ENCODE data around the gene RNF114.

The RNF114 gene

DNA sequence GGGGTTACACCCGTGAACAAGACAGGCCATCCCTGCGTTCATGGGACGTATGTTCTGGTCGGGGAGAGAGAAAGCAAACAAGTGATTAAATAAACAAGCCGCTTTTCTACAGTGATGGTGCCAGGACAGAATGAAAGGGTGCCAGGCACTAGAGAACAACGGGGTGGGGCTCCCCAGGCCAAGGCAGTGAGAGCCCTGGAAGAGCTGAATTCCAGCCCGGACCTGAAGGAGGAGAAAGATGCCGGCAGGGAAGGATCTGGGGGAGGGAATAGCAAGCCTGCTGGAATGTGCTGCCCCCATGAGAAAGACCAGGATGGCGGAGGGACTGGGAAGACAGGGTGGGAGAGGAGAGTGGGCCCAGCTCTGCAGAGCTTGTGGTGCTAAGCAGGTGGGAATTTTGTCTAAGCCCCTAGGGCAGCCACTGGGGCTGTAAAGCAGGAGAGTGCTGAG is 54.1 kb downstream of the RNF114 start:
- TF ChIP-seq SIN3A (IDR thresholded peaks at IDR 0.05; ENCODE audit: borderline replicate concordance, insufficient read depth, low read length) (no peak), POLR2AphosphoS5 (IDR thresholded peaks at IDR 0.05; ENCODE audit: low read depth, low read length) (no peak), TAF1 (IDR thresholded peaks at IDR 0.05; ENCODE audit: borderline replicate concordance, insufficient read depth, low read length) (no peak), FOXP2 (optimal IDR thresholded peaks at IDR 0.05; ENCODE audit: borderline replicate concordance, extremely low read depth, extremely low read length, insufficient read depth) (no peak)
- TF ChIP-seq, protein P1, sequence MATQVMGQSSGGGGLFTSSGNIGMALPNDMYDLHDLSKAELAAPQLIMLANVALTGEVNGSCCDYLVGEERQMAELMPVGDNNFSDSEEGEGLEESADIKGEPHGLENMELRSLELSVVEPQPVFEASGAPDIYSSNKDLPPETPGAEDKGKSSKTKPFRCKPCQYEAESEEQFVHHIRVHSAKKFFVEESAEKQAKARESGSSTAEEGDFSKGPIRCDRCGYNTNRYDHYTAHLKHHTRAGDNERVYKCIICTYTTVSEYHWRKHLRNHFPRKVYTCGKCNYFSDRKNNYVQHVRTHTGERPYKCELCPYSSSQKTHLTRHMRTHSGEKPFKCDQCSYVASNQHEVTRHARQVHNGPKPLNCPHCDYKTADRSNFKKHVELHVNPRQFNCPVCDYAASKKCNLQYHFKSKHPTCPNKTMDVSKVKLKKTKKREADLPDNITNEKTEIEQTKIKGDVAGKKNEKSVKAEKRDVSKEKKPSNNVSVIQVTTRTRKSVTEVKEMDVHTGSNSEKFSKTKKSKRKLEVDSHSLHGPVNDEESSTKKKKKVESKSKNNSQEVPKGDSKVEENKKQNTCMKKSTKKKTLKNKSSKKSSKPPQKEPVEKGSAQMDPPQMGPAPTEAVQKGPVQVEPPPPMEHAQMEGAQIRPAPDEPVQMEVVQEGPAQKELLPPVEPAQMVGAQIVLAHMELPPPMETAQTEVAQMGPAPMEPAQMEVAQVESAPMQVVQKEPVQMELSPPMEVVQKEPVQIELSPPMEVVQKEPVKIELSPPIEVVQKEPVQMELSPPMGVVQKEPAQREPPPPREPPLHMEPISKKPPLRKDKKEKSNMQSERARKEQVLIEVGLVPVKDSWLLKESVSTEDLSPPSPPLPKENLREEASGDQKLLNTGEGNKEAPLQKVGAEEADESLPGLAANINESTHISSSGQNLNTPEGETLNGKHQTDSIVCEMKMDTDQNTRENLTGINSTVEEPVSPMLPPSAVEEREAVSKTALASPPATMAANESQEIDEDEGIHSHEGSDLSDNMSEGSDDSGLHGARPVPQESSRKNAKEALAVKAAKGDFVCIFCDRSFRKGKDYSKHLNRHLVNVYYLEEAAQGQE (IDR thresholded peaks at IDR 0.05; ENCODE audit: insufficient read depth in 1 of 2, low read depth in 2 of 2, low read length in 2 of 2), result no peak

DNA sequence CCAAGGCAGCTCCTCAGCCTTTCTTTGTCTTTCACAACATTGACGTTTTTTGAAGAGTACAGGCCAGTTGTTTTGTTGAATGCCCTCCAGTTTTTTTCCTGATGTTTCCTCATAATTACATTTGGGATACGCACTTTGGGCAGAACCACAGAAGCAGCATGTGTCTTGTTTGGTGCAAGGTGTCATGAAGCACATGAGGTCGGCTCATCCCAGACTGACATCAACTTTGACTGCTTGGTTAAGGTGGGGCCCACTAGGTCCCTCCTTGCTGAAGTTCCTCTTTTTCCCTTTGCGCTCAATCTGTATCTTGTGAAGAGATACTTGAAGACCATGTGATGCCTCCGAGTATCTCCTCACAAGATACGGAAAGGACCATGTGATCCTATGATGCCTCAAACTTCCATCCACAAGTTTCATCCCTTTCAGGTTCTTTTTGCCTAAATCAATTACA is 57.1 kb downstream of the RNF114 start:
- TF ChIP-seq POLR2AphosphoS5 (IDR thresholded peaks at IDR 0.05; ENCODE audit: low read depth, low read length) (no peak), SIN3A (IDR thresholded peaks at IDR 0.05; ENCODE audit: borderline replicate concordance, insufficient read depth, low read length) (no peak), FOXP2 (optimal IDR thresholded peaks at IDR 0.05; ENCODE audit: borderline replicate concordance, extremely low read depth, extremely low read length, insufficient read depth) (no peak), TAF1 (IDR thresholded peaks at IDR 0.05; ENCODE audit: borderline replicate concordance, insufficient read depth, low read length) (no peak)
- TF ChIP-seq, protein P1 (IDR thresholded peaks at IDR 0.05; ENCODE audit: insufficient read depth in 1 of 2, low read depth in 2 of 2, low read length in 2 of 2), result no peak

DNA sequence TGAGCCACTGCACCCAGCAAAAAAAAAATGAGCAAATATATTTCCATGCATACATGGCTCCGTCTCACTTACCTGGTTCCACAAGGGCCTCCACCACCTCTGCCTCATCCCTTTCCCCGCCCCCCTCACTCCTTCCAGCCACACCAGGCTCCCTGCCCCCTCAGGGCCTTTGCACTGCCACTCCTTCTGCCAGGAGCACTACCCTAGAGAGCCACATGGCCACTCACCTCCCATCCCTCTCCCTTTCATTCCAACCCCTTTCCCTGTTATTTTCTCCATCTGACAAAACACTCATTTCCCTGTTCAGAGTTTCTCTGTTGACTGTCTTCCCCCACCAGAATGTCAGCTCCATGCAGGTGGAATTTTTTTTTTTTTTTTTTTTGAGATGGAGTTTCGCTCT is 59.4 kb downstream of the RNF114 start:
- no peak for TF ChIP-seq SIN3A (IDR thresholded peaks at IDR 0.05; ENCODE audit: borderline replicate concordance, insufficient read depth, low read length)
- no peak for TF ChIP-seq FOXP2 (optimal IDR thresholded peaks at IDR 0.05; ENCODE audit: borderline replicate concordance, extremely low read depth, extremely low read length, insufficient read depth)
- no peak for TF ChIP-seq TAF1 (IDR thresholded peaks at IDR 0.05; ENCODE audit: borderline replicate concordance, insufficient read depth, low read length)
- TF ChIP-seq, protein P1 (IDR thresholded peaks at IDR 0.05; ENCODE audit: insufficient read depth in 1 of 2, low read depth in 2 of 2, low read length in 2 of 2), result no peak
- no peak for TF ChIP-seq POLR2AphosphoS5 (IDR thresholded peaks at IDR 0.05; ENCODE audit: low read depth, low read length)

DNA sequence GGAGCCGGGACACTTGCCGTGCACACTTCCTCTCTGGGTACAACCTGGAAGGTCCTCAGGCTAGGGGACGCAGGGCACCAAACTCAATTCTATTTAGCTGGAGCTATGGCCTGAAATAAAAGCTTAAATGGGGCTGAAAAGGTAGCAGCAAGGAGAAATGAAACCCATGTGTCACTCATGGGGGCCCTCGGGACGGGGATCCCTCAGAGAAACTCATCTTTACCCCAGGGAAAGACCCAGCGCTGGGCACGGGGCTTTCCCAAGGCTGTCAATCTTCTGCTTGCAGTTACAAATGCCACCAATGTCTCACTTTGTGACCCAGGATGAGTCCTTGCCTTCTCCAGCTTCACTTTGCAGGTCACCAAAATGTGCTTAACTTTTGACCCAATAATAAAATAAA is 63.1 kb downstream of the RNF114 start:
- TF ChIP-seq FOXP2 (optimal IDR thresholded peaks at IDR 0.05; ENCODE audit: borderline replicate concordance, extremely low read depth, extremely low read length, insufficient read depth) (no peak), TAF1 (IDR thresholded peaks at IDR 0.05; ENCODE audit: borderline replicate concordance, insufficient read depth, low read length) (no peak), SIN3A (IDR thresholded peaks at IDR 0.05; ENCODE audit: borderline replicate concordance, insufficient read depth, low read length) (no peak), POLR2AphosphoS5 (IDR thresholded peaks at IDR 0.05; ENCODE audit: low read depth, low read length) (no peak)
- TF ChIP-seq, protein P1 (IDR thresholded peaks at IDR 0.05; ENCODE audit: insufficient read depth in 1 of 2, low read depth in 2 of 2, low read length in 2 of 2), result no peak
